GM12872 (cell line): ENCODE data around the gene MIA.

Experiments
- CTCF ChIP-seq: IDR thresholded peaks from 3 replicates; pipeline ENCODE4 v1.5.1; 2011; ENCODE audit warnings: low read depth, mild to moderate bottlenecking, low read length, moderate library complexity; ENCODE audit not compliant: insufficient read depth

The MIA gene

GRCh38 chr19:40810160-40810559 is 34.8 kb downstream of the MIA start:
- TF ChIP-seq CTCF, result no peak

GRCh38 chr19:40811478-40812341 is 36.4 kb downstream of the MIA start:
- no peak for TF ChIP-seq CTCF

- TF ChIP-seq CTCF, result no peak
Measured at GRCh38 chr19:40813182-40813581, 37.9 kb downstream of the MIA start.

GRCh38 chr19:40815223-40815622 is 39.9 kb downstream of the MIA start:
- no peak for TF ChIP-seq CTCF

- peak; percentile 68 for TF ChIP-seq CTCF
Measured at GRCh38 chr19:40818480-40819399, 43.4 kb downstream of the MIA start.

GRCh38 chr19:40819479-40820234 is 44.3 kb downstream of the MIA start:
- TF ChIP-seq CTCF, result peak; percentile 61

- TF ChIP-seq CTCF, result no peak
Measured at GRCh38 chr19:40822161-40822560, 46.8 kb downstream of the MIA start.
